HG03432 (cell line): Measurements from ENCODE around the gene RRP36.

ENCODE experiments used
- ATAC-seq: cut with Tn5 transposase; IDR thresholded peaks from one replicate; pipeline ENCODE4 v1.9.1; 2021; ENCODE audit warnings: mild to moderate bottlenecking, moderate library complexity; ENCODE audit not compliant: unreplicated experiment

RRP36 gene

GRCh38 chr6:43060755-43061633 is 39.6 kb downstream of the RRP36 start:
- no peak for ATAC-seq

GRCh38 chr6:43061861-43062260 is 40.4 kb downstream of the RRP36 start:
- ATAC-seq = no peak

DNA sequence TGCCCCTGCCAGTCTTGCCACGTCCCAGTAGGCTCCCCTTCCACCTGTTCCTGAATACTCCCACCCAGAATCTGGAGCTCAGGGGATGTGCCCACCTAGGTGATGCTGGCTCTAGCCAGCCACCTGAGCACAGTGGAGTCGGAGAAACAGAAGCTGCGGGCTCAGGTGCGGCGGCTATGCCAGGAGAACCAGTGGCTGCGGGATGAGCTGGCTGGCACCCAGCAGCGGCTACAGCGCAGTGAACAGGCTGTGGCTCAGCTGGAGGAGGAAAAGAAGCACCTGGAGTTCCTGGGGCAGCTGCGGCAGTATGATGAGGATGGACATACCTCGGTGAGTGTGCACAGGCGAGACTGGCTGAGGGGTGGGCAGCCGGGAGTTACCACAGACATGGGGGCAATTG is 41.4 kb downstream of the RRP36 start:
- no peak for ATAC-seq

- no peak for ATAC-seq
These were observed 48.7 kb downstream of the RRP36 start for GRCh38 chr6:43070028-43070632.

DNA sequence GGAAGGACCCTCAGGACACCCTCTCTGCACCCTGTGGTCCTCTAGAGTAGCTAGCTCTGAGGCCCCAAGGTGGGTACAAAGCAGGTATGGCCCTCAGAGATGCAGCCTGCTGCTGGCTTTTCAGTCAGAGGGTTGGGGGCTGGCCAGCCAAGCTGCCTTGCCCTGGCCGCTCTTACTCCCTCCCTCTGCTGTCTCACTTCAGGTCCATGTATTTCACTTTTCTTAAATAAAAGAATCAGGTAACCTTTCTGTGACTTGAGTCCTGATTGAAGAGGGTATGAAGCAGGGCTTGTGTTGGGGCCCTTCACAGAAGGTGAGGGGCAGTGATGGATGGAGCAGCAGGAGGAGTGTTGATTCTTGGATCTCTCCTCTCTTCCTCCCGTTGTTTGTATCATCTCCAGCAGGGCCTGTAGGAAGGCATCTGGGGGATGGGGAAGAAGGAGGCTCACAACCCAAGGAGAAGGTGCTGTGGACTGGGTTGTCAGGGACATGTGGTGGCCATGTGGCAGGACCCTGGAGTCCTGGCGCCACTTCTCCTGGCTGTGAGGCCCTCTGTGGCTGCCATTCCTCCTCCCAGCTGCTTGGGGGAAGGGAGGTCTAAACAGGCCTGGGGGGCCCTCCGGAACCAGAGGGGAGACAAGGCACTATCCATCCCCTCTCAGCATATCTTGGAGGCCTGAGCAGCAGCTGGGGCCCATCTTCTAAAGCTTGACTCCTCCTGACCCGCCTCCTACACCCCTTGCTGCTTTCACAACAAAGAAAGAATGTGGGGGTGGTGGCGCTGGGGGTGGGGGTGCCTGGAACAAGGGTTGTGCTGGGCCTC is 53.6 kb downstream of the RRP36 start:
- ATAC-seq = no peak

DNA sequence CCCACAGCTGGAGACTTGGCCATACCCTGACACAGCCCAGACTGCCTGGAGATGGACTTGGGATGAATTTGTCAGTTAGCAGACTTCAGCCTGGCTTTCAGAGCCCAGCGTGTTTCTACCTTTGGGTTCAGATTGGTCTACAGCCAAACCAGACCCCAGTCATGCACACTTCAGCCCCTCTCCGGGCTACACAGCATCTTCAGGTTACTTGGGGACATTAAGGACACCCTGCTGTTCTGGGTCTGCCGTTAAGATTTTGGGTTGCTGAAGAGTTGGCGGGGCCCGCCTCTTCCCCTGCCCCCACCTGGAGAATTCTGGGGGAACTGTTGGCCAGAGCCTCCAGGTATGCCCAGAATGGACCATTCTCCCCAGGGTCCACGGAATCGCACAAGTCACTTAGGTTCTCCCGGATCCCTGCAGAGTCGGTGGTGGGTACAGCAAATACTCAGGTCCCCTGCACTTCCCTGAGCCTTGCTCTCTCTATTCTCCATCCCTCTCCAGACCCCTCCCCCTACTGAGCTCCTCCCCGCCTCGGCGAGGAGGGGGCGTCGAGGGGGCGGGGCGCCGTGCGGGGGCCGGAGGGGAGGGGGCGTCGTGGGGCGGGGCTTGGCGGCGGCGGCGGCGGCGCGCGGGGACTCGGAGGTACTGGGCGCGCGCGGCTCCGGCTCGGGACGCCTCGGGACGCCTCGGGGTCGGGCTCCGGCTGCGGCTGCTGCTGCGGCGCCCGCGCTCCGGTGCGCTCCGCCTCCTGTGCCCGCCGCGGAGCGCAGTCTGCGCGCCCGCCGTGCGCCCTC is 54.4 kb downstream of the RRP36 start, which contains the start of gene PTK7:
TSS of gene PTK7 (plus strand) at position 645 of the 794 bp plus-strand sequence. CDS start 175 bp downstream, outside the sequence.
- ATAC-seq = no peak

DNA sequence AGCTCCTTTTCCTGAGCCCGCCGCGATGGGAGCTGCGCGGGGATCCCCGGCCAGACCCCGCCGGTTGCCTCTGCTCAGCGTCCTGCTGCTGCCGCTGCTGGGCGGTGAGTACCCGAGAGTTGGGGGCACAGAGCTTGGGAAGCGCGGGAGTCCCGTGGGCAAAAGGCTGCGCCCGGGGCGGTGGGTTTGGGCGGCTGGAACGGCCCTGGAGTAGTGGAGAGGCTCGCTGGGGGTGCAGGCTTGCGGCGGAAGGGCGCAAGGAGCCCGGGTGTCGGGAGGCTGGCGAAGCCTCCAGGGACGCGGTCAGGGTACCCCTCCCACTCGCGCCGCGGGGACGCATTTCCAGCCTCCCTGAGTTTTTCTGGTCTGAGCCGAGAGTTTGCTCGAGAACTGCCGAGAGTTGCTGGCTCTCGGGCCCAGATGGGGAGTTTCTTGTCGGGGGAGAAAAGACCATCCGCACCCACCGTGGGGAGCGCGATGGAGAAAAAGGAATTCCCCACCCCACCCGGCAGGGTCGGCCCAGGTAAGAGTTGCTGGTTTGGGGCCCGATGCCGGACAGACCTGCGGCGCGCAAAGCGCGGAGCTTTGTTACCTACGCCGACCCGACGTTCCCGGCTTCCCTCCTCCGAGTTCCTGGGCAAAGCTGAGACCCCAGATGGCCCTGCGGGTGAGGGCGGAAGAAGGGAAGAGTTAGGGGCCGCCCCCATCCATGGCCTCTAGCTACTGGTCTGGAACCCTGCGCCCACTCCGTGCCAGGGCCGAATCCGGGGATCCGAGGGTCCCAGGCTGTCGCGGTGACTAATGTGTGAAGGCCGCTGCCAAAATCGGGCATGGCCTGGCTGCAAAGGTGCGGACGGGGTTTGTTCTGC is 55.3 kb downstream of the RRP36 start:
- ATAC-seq = no peak

DNA sequence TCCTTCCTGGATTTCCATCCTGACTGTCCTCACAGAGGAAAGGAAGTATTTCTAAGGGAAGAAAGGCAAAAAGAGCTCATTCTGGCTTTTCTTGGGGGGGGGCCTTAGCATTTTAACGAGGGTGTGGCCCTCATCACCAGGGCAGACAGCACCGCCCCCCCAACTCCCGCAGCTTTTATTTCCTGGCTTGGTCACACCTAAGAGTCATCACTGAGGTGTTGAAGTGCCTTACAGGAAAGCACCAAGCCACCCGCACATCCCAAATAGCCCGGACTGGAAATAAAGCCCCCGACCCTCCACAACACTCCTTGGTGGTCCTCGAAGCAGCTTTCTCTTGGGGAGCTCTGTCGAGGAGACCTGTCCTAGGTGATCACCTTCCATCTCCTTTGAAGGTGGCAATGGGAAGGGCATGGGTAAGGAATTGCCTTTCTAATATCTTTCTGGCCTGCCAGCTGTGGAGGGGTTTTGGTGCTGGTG is 55.9 kb downstream of the RRP36 start:
- no peak for ATAC-seq

DNA sequence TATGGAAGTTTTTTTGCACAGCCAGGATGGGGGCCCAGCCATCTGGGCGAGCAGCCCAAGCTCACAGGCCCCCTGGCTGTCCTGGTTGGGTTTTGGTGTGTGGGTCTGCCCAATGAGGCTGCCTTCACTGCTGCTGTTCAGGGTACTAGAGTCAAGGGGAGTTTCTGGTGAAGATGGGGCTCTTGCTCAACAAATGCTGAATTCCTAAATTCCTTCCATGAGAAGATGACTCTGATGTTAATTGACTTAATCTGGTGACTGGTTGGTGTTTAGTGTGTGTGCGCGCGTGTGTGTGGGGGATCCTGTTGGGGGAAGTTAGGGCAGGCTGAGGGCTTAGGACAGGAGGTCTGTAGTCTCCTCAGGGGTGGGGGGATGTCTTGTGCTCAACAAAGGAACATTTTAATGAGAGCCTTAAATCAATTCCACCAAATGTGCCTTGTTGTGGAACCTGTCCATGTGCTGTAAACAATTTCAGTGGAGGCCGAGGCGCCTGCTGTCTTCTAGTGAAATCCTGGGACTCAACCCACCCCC is 56.6 kb downstream of the RRP36 start:
- no peak for ATAC-seq

DNA sequence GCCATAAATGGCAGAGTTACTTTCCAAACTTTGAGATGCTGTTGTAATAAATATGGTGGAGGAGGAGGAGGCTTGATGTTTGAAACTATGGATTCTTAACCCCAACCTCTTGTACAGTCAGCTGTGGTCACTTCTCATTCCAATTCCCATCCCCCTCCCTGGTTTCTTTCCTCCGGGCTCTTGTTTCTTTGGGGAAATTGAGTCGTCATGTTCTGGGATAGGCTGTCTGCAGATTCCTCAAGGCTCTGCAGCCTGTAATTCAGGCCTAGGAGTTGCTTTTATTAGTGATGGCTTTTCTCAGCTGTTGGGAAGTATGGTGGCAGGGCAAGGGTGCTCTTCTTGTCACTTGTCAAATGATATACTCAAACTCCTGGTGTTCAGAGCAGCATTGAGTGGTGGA is 57.3 kb downstream of the RRP36 start:
- no peak for ATAC-seq
